MM.1S (cell line): ENCODE results near the gene SEL1L3.

Source experiments
- DNase-seq: peaks from one replicate; pipeline ENCODE4 v3.0.0-alpha.2; 2015
- H2AFZ ChIP-seq: fragments of 300-600 bp; sonication (generic); 2 replicates; pipeline ENCODE4 v1.6.0; 2016; ENCODE audit warnings: antibody characterized with exemption, low read length
- H3F3A ChIP-seq: fragments of 300-600 bp; sonication (generic); 2 replicates; pipeline ENCODE4 v1.6.1; 2016; ENCODE audit warnings: mild to moderate bottlenecking, antibody characterized with exemption, low read length, moderate library complexity, mixed read lengths; ENCODE audit not compliant: insufficient read depth
- H3K27ac ChIP-seq: fragments of 300-600 bp; sonication (generic); 2 replicates; pipeline ENCODE4 v1.5.1; 2016; ENCODE audit warnings: mild to moderate bottlenecking, low read length
- H3K27me3 ChIP-seq: fragments of 300-600 bp; sonication (generic); replicated peaks from 2 replicates; pipeline ENCODE4 v1.6.0; 2016; ENCODE audit warnings: low read length; ENCODE audit not compliant: insufficient read depth
- H3K36me3 ChIP-seq: fragments of 300-600 bp; sonication (generic); replicated peaks from 2 replicates; pipeline ENCODE4 v1.6.1; 2016; ENCODE audit warnings: mild to moderate bottlenecking, low read length, mixed read lengths; ENCODE audit not compliant: insufficient read depth
- H3K4me1 ChIP-seq: fragments of 300-600 bp; sonication (generic); 2 replicates; pipeline ENCODE4 v1.6.1; 2016; ENCODE audit warnings: low read length, mixed read lengths
- H3K4me2 ChIP-seq: fragments of 300-600 bp; sonication (generic); 2 replicates; pipeline ENCODE4 v1.6.0; 2016; ENCODE audit warnings: low read depth, low read length
- H3K4me3 ChIP-seq: fragments of 300-600 bp; sonication (generic); 2 replicates; pipeline ENCODE4 v1.5.1; 2016; ENCODE audit warnings: low read length, mixed read lengths
- H3K79me2 ChIP-seq: fragments of 300-600 bp; sonication (generic); 2 replicates; pipeline ENCODE4 v1.6.1; 2016; ENCODE audit warnings: mixed run types, low read length, mixed read lengths
- H3K9ac ChIP-seq: fragments of 300-600 bp; sonication (generic); 2 replicates; pipeline ENCODE4 v1.6.1; 2016; ENCODE audit warnings: low read length, mixed read lengths
- H3K9me2 ChIP-seq: fragments of 300-600 bp; sonication (generic); replicated peaks from 2 replicates; pipeline ENCODE4 v1.6.1; 2016; ENCODE audit warnings: mild to moderate bottlenecking, low read length, mixed read lengths; ENCODE audit not compliant: insufficient read depth
- H3K9me3 ChIP-seq: fragments of 300-600 bp; sonication (generic); replicated peaks from 2 replicates; pipeline ENCODE4 v1.6.1; 2016; ENCODE audit warnings: mild to moderate bottlenecking, low read length, mixed read lengths; ENCODE audit not compliant: insufficient read depth
- H4K20me1 ChIP-seq: fragments of 300-600 bp; sonication (generic); 2 replicates; pipeline ENCODE4 v1.6.1; 2016; ENCODE audit warnings: mild to moderate bottlenecking, low read length, moderate library complexity, mixed read lengths; ENCODE audit not compliant: insufficient read depth
- EZH2 ChIP-seq: fragments of 300-600 bp; sonication (generic); optimal IDR thresholded peaks from 2 replicates; pipeline ENCODE3; 2017; ENCODE audit warnings: low read depth, mild to moderate bottlenecking, antibody characterized with exemption, low read length, mixed read lengths
- EZH2phosphoT487 ChIP-seq: fragments of 300-600 bp; sonication (generic); IDR thresholded peaks from 2 replicates; pipeline ENCODE4 v1.6.1; 2018; ENCODE audit warnings: antibody characterized with exemption, low read length
- TF ChIP-seq, protein P1 (sequence below): fragments of 300-600 bp; sonication (generic); IDR thresholded peaks from 2 replicates; pipeline ENCODE4 v1.5.1; 2016; ENCODE audit warnings: antibody characterized with exemption, low read length, mixed read lengths

SEL1L3 gene

DNA sequence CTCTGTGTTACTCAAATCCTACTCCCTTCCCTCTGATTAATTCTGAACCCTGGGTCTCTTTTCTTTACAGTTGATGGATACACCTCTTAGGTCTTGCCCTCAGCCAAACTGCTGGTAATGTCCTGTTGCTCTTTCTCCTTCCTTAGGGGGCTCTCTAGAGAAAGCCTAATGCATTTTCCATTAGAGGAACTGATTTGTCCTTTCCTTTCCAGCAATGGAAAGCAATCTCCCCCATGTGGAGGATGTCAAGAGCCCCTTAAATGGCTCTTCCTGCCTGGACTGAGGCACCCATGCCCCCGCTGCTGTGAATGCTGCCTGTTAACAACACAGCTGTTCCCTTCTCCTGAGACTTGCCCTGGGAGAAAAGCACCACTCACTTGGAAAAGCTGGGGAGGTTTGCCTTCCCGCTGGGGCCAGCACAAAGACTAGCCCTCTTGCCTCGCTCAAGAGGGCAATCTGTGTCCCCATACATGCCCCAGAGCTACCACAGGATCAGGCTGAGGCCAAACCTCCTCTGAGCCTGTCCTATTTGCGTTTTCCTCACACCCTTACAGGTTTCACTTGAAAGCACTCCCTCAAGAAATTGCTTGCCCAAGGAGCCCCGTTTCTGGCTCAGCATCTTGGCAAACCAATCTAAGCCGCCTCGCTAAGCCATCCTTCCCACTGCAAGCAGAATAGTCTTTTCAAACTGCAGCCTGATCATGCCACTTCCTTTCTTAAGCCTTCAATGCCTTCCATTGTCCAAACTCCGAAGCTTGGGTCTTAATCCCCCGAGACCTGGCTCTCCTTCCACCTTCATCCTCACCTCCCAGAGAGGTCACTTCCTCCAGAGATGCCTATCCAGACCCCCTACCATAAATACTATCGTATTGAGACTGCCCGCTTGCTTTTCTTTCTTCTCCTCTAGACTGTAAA, 28.0 kb upstream of the SEL1L3 start:
- Histone ChIP-seq H4K20me1 (no peaks in the 10 kb centered on the region), H3K9me2 (no peaks in the 10 kb centered on the region), H3F3A (no peaks in the 10 kb centered on the region), H3K79me2 (no peaks in the 10 kb centered on the region), H3K27ac (no peak overlapping the region), H2AFZ (no peak overlapping the region), H3K4me2 (no peak overlapping the region), H3K9ac (no peak overlapping the region), H3K36me3 (no peaks in the 10 kb centered on the region), H3K27me3 (no peaks in the 10 kb centered on the region), H3K4me3 (no peak overlapping the region), H3K9me3 (no peaks in the 10 kb centered on the region), H3K4me1 (no peaks in the 10 kb centered on the region)
- DNase-seq: no peak
- TF ChIP-seq EZH2 (no peak), EZH2phosphoT487 (no peak)
- TF ChIP-seq, protein P1, sequence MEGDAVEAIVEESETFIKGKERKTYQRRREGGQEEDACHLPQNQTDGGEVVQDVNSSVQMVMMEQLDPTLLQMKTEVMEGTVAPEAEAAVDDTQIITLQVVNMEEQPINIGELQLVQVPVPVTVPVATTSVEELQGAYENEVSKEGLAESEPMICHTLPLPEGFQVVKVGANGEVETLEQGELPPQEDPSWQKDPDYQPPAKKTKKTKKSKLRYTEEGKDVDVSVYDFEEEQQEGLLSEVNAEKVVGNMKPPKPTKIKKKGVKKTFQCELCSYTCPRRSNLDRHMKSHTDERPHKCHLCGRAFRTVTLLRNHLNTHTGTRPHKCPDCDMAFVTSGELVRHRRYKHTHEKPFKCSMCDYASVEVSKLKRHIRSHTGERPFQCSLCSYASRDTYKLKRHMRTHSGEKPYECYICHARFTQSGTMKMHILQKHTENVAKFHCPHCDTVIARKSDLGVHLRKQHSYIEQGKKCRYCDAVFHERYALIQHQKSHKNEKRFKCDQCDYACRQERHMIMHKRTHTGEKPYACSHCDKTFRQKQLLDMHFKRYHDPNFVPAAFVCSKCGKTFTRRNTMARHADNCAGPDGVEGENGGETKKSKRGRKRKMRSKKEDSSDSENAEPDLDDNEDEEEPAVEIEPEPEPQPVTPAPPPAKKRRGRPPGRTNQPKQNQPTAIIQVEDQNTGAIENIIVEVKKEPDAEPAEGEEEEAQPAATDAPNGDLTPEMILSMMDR: no peak

DNA sequence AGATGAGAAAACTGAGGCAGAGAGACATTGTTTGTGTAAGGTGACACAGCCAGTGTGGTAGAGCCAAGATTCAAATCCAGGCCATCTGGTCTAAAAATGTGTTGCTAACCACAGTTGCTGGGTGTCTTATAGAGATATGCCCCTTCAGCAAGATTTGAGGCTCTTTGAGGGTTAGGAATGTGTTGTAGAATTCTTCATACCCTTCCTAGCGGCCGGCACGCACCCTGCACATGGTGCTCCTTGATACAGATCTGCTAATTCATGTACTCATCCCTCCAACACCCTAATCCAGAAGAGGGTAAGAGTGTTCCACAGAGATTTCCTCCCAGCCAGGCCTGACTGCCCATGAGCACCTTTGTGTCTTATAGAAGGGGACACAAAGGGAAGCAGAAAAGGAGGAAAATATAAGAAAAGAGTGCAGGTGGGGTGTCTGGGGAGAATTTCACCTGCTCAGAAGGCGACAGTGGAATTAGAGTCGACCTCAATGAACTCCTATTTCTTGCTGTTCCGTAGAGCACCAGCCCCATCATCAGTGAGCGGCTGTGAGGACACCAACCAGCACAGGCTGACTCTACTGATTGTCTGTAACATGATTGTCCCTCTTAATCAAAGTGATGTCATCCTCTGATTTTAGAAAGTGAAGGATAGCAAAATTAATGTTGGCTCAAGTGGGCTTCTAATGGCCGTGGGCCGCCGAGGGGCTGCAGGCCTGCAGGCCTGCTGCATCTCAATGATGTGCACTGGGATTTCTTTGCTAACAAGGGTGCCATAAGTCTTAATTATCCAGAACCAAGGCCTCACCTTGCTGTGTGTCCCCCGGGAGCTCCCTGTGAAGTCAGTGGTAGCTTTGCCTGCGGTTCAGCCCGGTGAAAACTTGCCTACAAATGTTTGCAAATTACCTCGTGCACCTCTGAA, 27.1 kb upstream of the SEL1L3 start:
- no peaks in the 10 kb centered on the region for H3K79me2 ChIP-seq
- H3K4me1 ChIP-seq: no peaks in the 10 kb centered on the region
- H3K36me3 ChIP-seq: no peaks in the 10 kb centered on the region
- no peaks in the 10 kb centered on the region for H3F3A ChIP-seq
- H4K20me1 ChIP-seq: no peaks in the 10 kb centered on the region
- no peaks in the 10 kb centered on the region for H3K27me3 ChIP-seq
- no peaks in the 10 kb centered on the region for H3K9me3 ChIP-seq
- no peak for DNase-seq
- TF ChIP-seq EZH2 (no peak), EZH2phosphoT487 (no peak)
- TF ChIP-seq, protein P1: no peak
- H3K4me3 ChIP-seq: no peak overlapping the region
- H3K4me2 ChIP-seq: no peak overlapping the region
- no peak overlapping the region for H2AFZ ChIP-seq
- H3K9ac ChIP-seq: no peak overlapping the region
- no peak overlapping the region for H3K27ac ChIP-seq
- H3K9me2 ChIP-seq: no peaks in the 10 kb centered on the region

DNA sequence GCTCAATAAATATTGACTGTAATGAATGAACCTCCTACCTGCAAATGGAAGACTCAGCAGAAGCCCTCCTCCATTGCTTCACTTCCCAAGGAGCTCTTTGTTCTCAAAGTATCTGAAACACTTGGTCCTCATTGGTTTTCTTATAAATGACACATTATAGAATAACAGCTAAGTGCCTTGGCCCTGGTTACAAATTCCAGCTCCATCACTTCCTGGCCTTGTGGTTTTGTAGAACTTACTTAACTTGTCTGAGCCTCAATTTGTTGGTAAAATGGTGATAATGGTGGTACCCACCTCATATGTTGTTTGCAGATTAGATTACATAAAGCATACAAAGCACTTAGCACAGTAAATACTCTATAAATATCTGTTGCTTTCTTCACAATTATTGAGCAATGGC, 26.0 kb upstream of the SEL1L3 start:
- H3K9me2 ChIP-seq: no peaks in the 10 kb centered on the region
- DNase-seq: no peak

More for the DNA sequence above, 26.0 kb upstream of the SEL1L3 start:
- TF ChIP-seq, protein P1: no peak
- no peak for TF ChIP-seq EZH2phosphoT487
- TF ChIP-seq EZH2: no peak
- Histone ChIP-seq H3K9me3 (no peaks in the 10 kb centered on the region), H3K27ac (no peak overlapping the region), H3K4me2 (no peak overlapping the region), H3K79me2 (no peaks in the 10 kb centered on the region), H3F3A (no peaks in the 10 kb centered on the region), H4K20me1 (no peaks in the 10 kb centered on the region), H2AFZ (no peak overlapping the region), H3K36me3 (no peaks in the 10 kb centered on the region), H3K9ac (no peak overlapping the region), H3K27me3 (no peaks in the 10 kb centered on the region), H3K4me3 (no peak overlapping the region), H3K4me1 (no peaks in the 10 kb centered on the region)
